K562 (cell line): Measurements from ENCODE around the gene LIAS. TPM values are rescaled to one million over a fixed set of nuclear protein-coding genes. Genes with fewer than 3 reads are reported as not detected.

ENCODE experiments used
- CHD1 ChIP-seq: fragments of 200-600 bp; sonication (generic); IDR thresholded peaks from one replicate; pipeline ENCODE4 v1.6.1; 2012; ENCODE audit warnings: mild to moderate bottlenecking, moderate library complexity, low read length, inconsistent platforms
- CUX1 ChIP-seq: fragments of 200-800 bp; sonication (Bioruptor generic); IDR thresholded peaks from 2 replicates; pipeline ENCODE4 v1.6.1; 2016; ENCODE audit warnings: missing genetic modification characterization, missing compliant biosample characterization
- EGR1 ChIP-seq: fragments of 450-650 bp; conservative IDR thresholded peaks from 2 replicates; pipeline ENCODE4 v1.6.1; 2017; ENCODE audit warnings: mild to moderate bottlenecking
- IFI16 ChIP-seq: fragments of 250-450 bp; sonication (Bioruptor Pico); IDR thresholded peaks from 2 replicates; pipeline ENCODE4 v2.1.2; 2022; ENCODE audit warnings: mild to moderate bottlenecking, inconsistent platforms
- MBD2 ChIP-seq: sonication (generic); IDR thresholded peaks from 2 replicates; pipeline ENCODE4 v1.6.1; 2016; ENCODE audit warnings: low read depth, borderline replicate concordance
- RBM34 ChIP-seq: fragments of 200-400 bp; formaldehyde crosslinking; IDR thresholded peaks from 2 replicates; pipeline ENCODE4 v1.6.1; 2018; ENCODE audit warnings: low read length, borderline replicate concordance; ENCODE audit not compliant: insufficient read depth
- REST ChIP-seq, 2 experiments: fragments of 450-650 bp; formaldehyde crosslinking in 1 of 2; IDR thresholded peaks; 2 replicates each; pipeline versions ENCODE4 v1.4.0 to v1.6.1; 2014 to 2020; ENCODE audit warnings: mild to moderate bottlenecking in 2 of 2, borderline replicate concordance in 1 of 2, low read depth in 1 of 2
- polyA plus RNA-seq, 8 experiments: library from polyadenylated mRNA; depleted of rRNA in 4 of 8; stranded (reverse) in 5 of 8; unstranded in 3 of 8; fragments of >200 nt; fragmentation: Nextera tagmentation in 2 of 8; fragmentation: Illumina TruSeq in 1 of 8; extraction: Ambion mirVana in 2 of 8; extraction: Trizol in 1 of 8; gene quantifications; 2 replicates each; pipeline versions ENCODE4 v1.2.1 to v1.2.3, GENCODE V29; 2011 to 2014; ENCODE audit warnings: inconsistent platforms in 1 of 8, missing spikeins in 1 of 8
- total RNA-seq, 7 experiments: library from RNA; depleted of rRNA in 6 of 7; stranded (reverse); fragments of >200 nt in 6 of 7; fragmentation: Illumina TruSeq in 2 of 7; extraction: Trizol in 2 of 7; gene quantifications; 2 replicates each; pipeline versions ENCODE4 v1.2.1 to v1.2.3, GENCODE V29; 2011 to 2021; ENCODE audit warnings: low replicate concordance in 1 of 7

LIAS gene
- total and polyA plus RNA-seq, 9 of the 15 experiments (the other 6 are each of a cell fraction or from before 2014, with no cell fraction given): 21.9 to 57.1 (median 42.1) TPM

GRCh38 chr4:39526765-39527295 is 68.0 kb downstream of the LIAS start (continued):
- TF ChIP-seq CUX1 (no peak), RBM34 (no peak), IFI16 (CRISPR knock-in tag) (no peak), REST (IDR thresholded peaks at IDR 0.05; ENCODE audit: borderline replicate concordance) (no peak), REST (CRISPR knock-in tag; IDR thresholded peaks at IDR 0.05; ENCODE audit: low read depth) (0 out of 2 replicates have a peak, but pooled peaks have one; percentile 37), CHD1 (peak; percentile 77), MBD2 (no peak), EGR1 (0 out of 2 replicates have a peak, but pooled peaks have one; percentile 4)
